ENCODE data around the gene YJEFN3. TPM values are rescaled to one million over a fixed set of nuclear protein-coding genes. Genes with fewer than 3 reads are reported as not detected.

The YJEFN3 gene
- polyA plus RNA-seq, 1 donor (not counting 4 experiments of a cell fraction or from before 2014, with no cell fraction given), result 1.2 TPM

GRCh38 chr19:19566306-19566705, 37.6 kb downstream of the YJEFN3 start:
- H3K4me3 ChIP-seq (ENCODE audit: control insufficient read depth in 2 of 3, extremely low read depth in 1 of 3, insufficient read depth in 2 of 3, low read depth in 1 of 3, low read length in 3 of 3), result no peak overlapping the region
- FAIRE-seq, result no peak
- no peak overlapping the region for H2AFZ ChIP-seq (ENCODE audit: control insufficient read depth, low read length)
- no peak overlapping the region for H3K27ac ChIP-seq (ENCODE audit: control insufficient read depth, insufficient read depth, low read length)
- H3K9ac ChIP-seq (ENCODE audit: control insufficient read depth, extremely low read depth, insufficient read depth, low read length), result no peak overlapping the region
- no peaks in the 10 kb centered on the region for H4K20me1 ChIP-seq (ENCODE audit: control insufficient read depth, extremely low read depth, insufficient read depth, low read length)
- H3K79me2 ChIP-seq (ENCODE audit: control insufficient read depth, insufficient read depth, low read length), result no peaks in the 10 kb centered on the region
- DNase-seq (ENCODE audit: low read depth, low spot score), result no peak
- TF ChIP-seq EZH2 (IDR thresholded peaks at IDR 0.05; ENCODE audit: low read length) (no peak), CTCF (optimal IDR thresholded peaks at IDR 0.05 in 1 of 3, IDR thresholded peaks at IDR 0.05 in 1 of 3, conservative IDR thresholded peaks at IDR 0.05 in 1 of 3; ENCODE audit: extremely low read depth in 1 of 3, insufficient read depth in 2 of 3, low read length in 3 of 3) (no peak)
- H3K4me2 ChIP-seq (ENCODE audit: control insufficient read depth, extremely low read depth, insufficient read depth, low read depth, low read length), result no peak overlapping the region
- no peaks in the 10 kb centered on the region for H3K36me3 ChIP-seq (ENCODE audit: control insufficient read depth in 2 of 2, extremely low read depth in 1 of 2, insufficient read depth in 2 of 2, low read length in 2 of 2)
- H3K9me3 ChIP-seq (ENCODE audit: control insufficient read depth, low read depth, low read length), result no peaks in the 10 kb centered on the region
- H3K9me1 ChIP-seq (ENCODE audit: control insufficient read depth, extremely low read depth, insufficient read depth, low read length), result no peaks in the 10 kb centered on the region
- dilution Hi-C loops (cut with MboI; ENCODE audit: extremely low pct_ligation_motif_present, low sequenced_read_pairs), result no loop called here
- no peaks in the 10 kb centered on the region for H3K27me3 ChIP-seq (ENCODE audit: control insufficient read depth, extremely low read depth, insufficient read depth, low read length)
- no peaks in the 10 kb centered on the region for H3K4me1 ChIP-seq (ENCODE audit: control insufficient read depth, extremely low read depth, insufficient read depth, low read length)

GRCh38 chr19:19567391-19567790, 38.7 kb downstream of the YJEFN3 start:
- no peak overlapping the region for H2AFZ ChIP-seq (ENCODE audit: control insufficient read depth, low read length)
- no peak overlapping the region for H3K27ac ChIP-seq (ENCODE audit: control insufficient read depth, insufficient read depth, low read length)
- H3K4me2 ChIP-seq (ENCODE audit: control insufficient read depth, extremely low read depth, insufficient read depth, low read depth, low read length), result no peak overlapping the region
- no peaks in the 10 kb centered on the region for H3K79me2 ChIP-seq (ENCODE audit: control insufficient read depth, insufficient read depth, low read length)
- FAIRE-seq (no peak), DNase-seq (ENCODE audit: low read depth, low spot score) (no peak)
- no peaks in the 10 kb centered on the region for H3K36me3 ChIP-seq (ENCODE audit: control insufficient read depth in 2 of 2, extremely low read depth in 1 of 2, insufficient read depth in 2 of 2, low read length in 2 of 2)
- dilution Hi-C loops (cut with MboI; ENCODE audit: extremely low pct_ligation_motif_present, low sequenced_read_pairs), result no loop called here
- TF ChIP-seq EZH2 (IDR thresholded peaks at IDR 0.05; ENCODE audit: low read length) (no peak), CTCF (optimal IDR thresholded peaks at IDR 0.05 in 1 of 3, IDR thresholded peaks at IDR 0.05 in 1 of 3, conservative IDR thresholded peaks at IDR 0.05 in 1 of 3; ENCODE audit: extremely low read depth in 1 of 3, insufficient read depth in 2 of 3, low read length in 3 of 3) (no peak)
- H3K9ac ChIP-seq (ENCODE audit: control insufficient read depth, extremely low read depth, insufficient read depth, low read length), result no peak overlapping the region
- H3K27me3 ChIP-seq (ENCODE audit: control insufficient read depth, extremely low read depth, insufficient read depth, low read length), result no peaks in the 10 kb centered on the region
- no peaks in the 10 kb centered on the region for H4K20me1 ChIP-seq (ENCODE audit: control insufficient read depth, extremely low read depth, insufficient read depth, low read length)
- no peaks in the 10 kb centered on the region for H3K9me3 ChIP-seq (ENCODE audit: control insufficient read depth, low read depth, low read length)
- H3K4me3 ChIP-seq (ENCODE audit: control insufficient read depth in 2 of 3, extremely low read depth in 1 of 3, insufficient read depth in 2 of 3, low read depth in 1 of 3, low read length in 3 of 3), result no peak overlapping the region
- no peaks in the 10 kb centered on the region for H3K4me1 ChIP-seq (ENCODE audit: control insufficient read depth, extremely low read depth, insufficient read depth, low read length)
- H3K9me1 ChIP-seq (ENCODE audit: control insufficient read depth, extremely low read depth, insufficient read depth, low read length), result no peaks in the 10 kb centered on the region
